ENCODE results near the gene NEURL1B. TPM values are rescaled to one million over a fixed set of nuclear protein-coding genes. Genes with fewer than 3 reads are reported as not detected.

Gene NEURL1B
- total RNA-seq, 1 donor from 2014 or later, result 1.5 TPM

- no peak for DNase-seq (ENCODE audit: low read depth in 2 of 2)
These were observed 30.4 kb upstream of the NEURL1B start for GRCh38 chr5:172610643-172611042.

GRCh38 chr5:172611913-172612312 is 29.1 kb upstream of the NEURL1B start:
- no peak for DNase-seq (ENCODE audit: low read depth in 2 of 2)

- no peak for DNase-seq (ENCODE audit: low read depth in 2 of 2)
These were observed 28.3 kb upstream of the NEURL1B start for GRCh38 chr5:172612771-172613170.

GRCh38 chr5:172616136-172616535 is 24.9 kb upstream of the NEURL1B start:
- DNase-seq (ENCODE audit: low read depth in 2 of 2), result no peak

- no peak for DNase-seq (ENCODE audit: low read depth in 2 of 2)
These were observed 24.3 kb upstream of the NEURL1B start for GRCh38 chr5:172616730-172617129.

GRCh38 chr5:172617817-172618216 is 23.2 kb upstream of the NEURL1B start:
- DNase-seq (ENCODE audit: low read depth in 2 of 2), result no peak

GRCh38 chr5:172618574-172619365 is 22.3 kb upstream of the NEURL1B start:
- no peak for DNase-seq (ENCODE audit: low read depth in 2 of 2)

- no peak for DNase-seq (ENCODE audit: low read depth in 2 of 2)
These were observed 20.6 kb upstream of the NEURL1B start for GRCh38 chr5:172620506-172620905.

- no peak for DNase-seq (ENCODE audit: low read depth in 2 of 2)
These were observed 18.7 kb upstream of the NEURL1B start for GRCh38 chr5:172622091-172623046.

GRCh38 chr5:172623313-172623980 is 17.6 kb upstream of the NEURL1B start:
- DNase-seq (ENCODE audit: low read depth in 2 of 2), result no peak

GRCh38 chr5:172624083-172624995 is 16.7 kb upstream of the NEURL1B start:
- no peak for DNase-seq (ENCODE audit: low read depth in 2 of 2)

- DNase-seq (ENCODE audit: low read depth in 2 of 2), result no peak
These were observed 15.8 kb upstream of the NEURL1B start for GRCh38 chr5:172624996-172625964.

- no peak for DNase-seq (ENCODE audit: low read depth in 2 of 2)
These were observed 15.0 kb upstream of the NEURL1B start for GRCh38 chr5:172626031-172626581.

GRCh38 chr5:172630082-172630481 is 11.0 kb upstream of the NEURL1B start:
- DNase-seq (ENCODE audit: low read depth in 2 of 2), result no peak

GRCh38 chr5:172630482-172630881 is 10.6 kb upstream of the NEURL1B start:
- no peak for DNase-seq (ENCODE audit: low read depth in 2 of 2)

- DNase-seq (ENCODE audit: low read depth in 2 of 2), result no peak
These were observed 10.1 kb upstream of the NEURL1B start for GRCh38 chr5:172630986-172631385.

GRCh38 chr5:172632346-172633092 is 8.5 kb upstream of the NEURL1B start:
- DNase-seq (ENCODE audit: low read depth in 2 of 2), result no peak

- DNase-seq (ENCODE audit: low read depth in 2 of 2), result no peak
These were observed 7.6 kb upstream of the NEURL1B start for GRCh38 chr5:172633403-172633970.

Data from dermis microvascular lymphatic vessel endothelial cell (primary cell).